Measurements from ENCODE around the gene HAL. TPM values are rescaled to one million over a fixed set of nuclear protein-coding genes. Genes with fewer than 3 reads are reported as not detected.

Gene HAL
- total RNA-seq, 2 experiments from 2014 or later, result 0.25 TPM

DNA sequence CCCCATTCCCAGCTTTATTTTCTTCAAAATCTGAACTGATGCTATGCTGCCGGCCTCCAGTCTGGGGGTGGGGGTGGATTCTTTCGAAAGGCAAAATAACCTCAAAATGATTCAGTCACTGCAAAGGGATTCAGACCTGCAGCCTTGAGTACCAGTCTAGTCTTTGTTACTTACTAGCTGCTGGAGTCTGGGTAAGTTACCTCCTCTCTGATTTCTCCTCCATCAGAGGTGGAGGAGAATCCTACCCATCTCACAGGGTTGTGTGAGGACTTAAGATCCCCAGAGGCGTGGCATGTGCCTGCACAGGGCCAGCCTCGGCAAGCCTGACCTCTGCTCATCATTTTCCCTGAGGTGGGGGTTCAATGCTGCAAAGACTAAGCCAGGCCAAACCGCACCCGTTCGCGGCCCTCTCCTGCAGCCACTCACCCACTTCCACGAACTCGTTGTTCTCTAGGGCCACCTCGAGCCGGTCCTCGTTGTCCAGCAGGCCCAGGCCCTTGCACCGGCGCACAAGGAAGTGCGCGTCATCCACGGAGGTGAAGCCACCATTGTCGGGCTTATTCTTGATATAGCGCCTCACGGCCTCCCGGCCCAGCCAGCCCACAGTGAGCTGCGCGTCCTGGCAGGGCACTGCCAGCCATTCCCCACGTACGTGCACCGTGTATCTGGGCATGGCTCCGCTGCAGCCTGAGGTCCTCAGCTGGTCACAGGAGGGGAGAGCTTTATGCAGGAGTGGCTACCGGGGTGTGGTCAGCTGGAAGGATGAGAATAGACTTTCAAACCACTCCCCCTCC is 709 bp downstream of the HAL start:
- Mint-ChIP-seq H3K9me3 (no peaks in the 10 kb centered on the region), H3K27ac (no peak overlapping the region), H3K36me3 (ENCODE audit: low read depth) (no peaks in the 10 kb centered on the region), H3K27me3 (no peaks in the 10 kb centered on the region), H3K4me3 (no peak overlapping the region), H3K4me1 (ENCODE audit: low read depth) (peaks cover 3% of the 10 kb centered on the region)
- no peak for DNase-seq
- TF ChIP-seq, protein P1, sequence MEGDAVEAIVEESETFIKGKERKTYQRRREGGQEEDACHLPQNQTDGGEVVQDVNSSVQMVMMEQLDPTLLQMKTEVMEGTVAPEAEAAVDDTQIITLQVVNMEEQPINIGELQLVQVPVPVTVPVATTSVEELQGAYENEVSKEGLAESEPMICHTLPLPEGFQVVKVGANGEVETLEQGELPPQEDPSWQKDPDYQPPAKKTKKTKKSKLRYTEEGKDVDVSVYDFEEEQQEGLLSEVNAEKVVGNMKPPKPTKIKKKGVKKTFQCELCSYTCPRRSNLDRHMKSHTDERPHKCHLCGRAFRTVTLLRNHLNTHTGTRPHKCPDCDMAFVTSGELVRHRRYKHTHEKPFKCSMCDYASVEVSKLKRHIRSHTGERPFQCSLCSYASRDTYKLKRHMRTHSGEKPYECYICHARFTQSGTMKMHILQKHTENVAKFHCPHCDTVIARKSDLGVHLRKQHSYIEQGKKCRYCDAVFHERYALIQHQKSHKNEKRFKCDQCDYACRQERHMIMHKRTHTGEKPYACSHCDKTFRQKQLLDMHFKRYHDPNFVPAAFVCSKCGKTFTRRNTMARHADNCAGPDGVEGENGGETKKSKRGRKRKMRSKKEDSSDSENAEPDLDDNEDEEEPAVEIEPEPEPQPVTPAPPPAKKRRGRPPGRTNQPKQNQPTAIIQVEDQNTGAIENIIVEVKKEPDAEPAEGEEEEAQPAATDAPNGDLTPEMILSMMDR (IDR thresholded peaks at IDR 0.05), result no peak
- intact Hi-C loops (cut with micrococcal nuclease), result loop anchor here (2.0 kb wide), 1 partner anchor 77 kb away; no protein-coding TSS in a partner anchor
- ATAC-seq, result no peak
- POLR2A ChIA-PET, result interaction anchor here (0.6 kb wide), 1 partner anchor 82 kb away, joined by 3 read pairs; no protein-coding TSS in a partner anchor
- CTCF ChIA-PET, result no interaction called here

DNA sequence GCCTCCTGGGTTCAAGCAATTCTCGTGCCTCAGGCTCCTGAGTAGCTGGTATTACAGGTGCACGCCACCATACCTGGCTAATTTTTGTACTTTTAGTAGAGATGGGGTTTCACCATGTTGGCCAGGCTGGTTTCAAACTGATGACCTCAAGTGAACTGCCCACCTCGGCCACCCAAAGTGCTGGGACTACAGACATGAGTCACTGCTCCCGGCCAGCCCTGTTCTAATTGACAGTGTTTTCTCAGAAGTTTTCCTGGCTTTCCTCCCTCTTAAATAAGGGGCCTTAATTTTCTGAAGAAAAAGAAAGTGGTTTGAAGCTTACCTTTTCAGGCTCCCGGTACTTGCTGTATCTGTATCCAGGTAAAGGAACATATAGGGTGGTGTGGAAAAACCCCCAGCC is 1.7 kb downstream of the HAL start:
- H3K4me3 Mint-ChIP-seq, result no peak overlapping the region
- H3K4me1 Mint-ChIP-seq (ENCODE audit: low read depth), result peaks cover 3% of the 10 kb centered on the region
- no peaks in the 10 kb centered on the region for H3K27me3 Mint-ChIP-seq
- no peak overlapping the region for H3K27ac Mint-ChIP-seq
- TF ChIP-seq, protein P1 (IDR thresholded peaks at IDR 0.05), result no peak
- no peaks in the 10 kb centered on the region for H3K9me3 Mint-ChIP-seq
- POLR2A ChIA-PET, result no interaction called here
- DNase-seq, result no peak
- H3K36me3 Mint-ChIP-seq (ENCODE audit: low read depth), result no peaks in the 10 kb centered on the region
- no peak for ATAC-seq
- CTCF ChIA-PET, result no interaction called here
- intact Hi-C loops (cut with micrococcal nuclease), result no loop called here

DNA sequence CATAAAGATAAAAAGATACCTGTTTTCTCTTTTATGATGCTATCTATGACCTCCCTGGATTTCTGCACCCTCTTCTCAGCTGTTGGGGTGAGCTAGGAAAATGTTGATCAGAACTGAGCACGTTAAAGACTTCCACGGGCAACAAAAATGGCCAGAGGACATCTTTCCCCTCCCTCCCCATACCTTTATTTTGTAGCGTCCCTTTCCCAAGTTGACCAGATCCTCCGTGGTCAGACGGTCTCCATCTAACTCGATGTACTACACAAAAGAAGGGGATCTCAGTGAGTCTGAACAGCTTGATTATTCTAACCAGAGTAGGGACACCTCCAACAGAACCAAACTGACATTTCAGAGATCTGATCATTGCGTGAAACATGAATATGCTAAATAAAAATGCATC is 2.2 kb downstream of the HAL start:
- no peaks in the 10 kb centered on the region for H3K9me3 Mint-ChIP-seq
- ChIA-PET POLR2A (no interaction called here), CTCF (no interaction called here)
- no peak overlapping the region for H3K27ac Mint-ChIP-seq
- H3K27me3 Mint-ChIP-seq, result no peaks in the 10 kb centered on the region
- intact Hi-C loops (cut with micrococcal nuclease), result no loop called here
- peaks cover 2% of the 10 kb centered on the region for H3K4me1 Mint-ChIP-seq (ENCODE audit: low read depth)
- H3K4me3 Mint-ChIP-seq, result no peak overlapping the region
- ATAC-seq (no peak), DNase-seq (no peak)
- TF ChIP-seq, protein P1 (IDR thresholded peaks at IDR 0.05), result no peak
- H3K36me3 Mint-ChIP-seq (ENCODE audit: low read depth), result no peaks in the 10 kb centered on the region

DNA sequence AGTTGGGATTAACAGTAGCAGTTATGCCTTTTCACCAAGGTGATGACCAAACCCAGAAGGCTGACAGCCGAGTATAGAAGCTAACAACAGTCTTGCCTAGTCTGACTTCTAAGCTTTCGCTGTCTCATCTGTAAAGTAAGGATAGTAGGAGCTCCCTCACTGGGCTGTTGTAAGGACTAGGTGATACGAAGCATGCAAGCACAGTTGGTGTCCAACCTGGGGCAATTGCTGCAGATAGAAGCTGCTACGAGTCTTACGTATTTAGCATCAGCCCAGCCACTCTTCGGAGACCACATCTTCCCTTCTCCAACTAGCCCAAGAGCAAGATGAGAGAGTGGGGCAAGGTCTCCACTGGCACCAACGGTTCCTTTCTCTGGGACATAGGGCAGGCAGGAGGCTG is 6.0 kb downstream of the HAL start:
- ChIA-PET POLR2A (interaction anchor here (0.6 kb wide), 1 partner anchor 38 kb away, joined by 3 read pairs; no protein-coding TSS in a partner anchor), CTCF (interaction anchor here (0.8 to 3.9 kb wide), 4 partner anchors 8 to 121 kb away, joined by 3 to 27 read pairs (median 6); no protein-coding TSS in a partner anchor)
- intact Hi-C loops (cut with micrococcal nuclease), result no loop called here

More for the DNA sequence above, 6.0 kb downstream of the HAL start:
- H3K4me1 Mint-ChIP-seq (ENCODE audit: low read depth), result no peaks in the 10 kb centered on the region
- DNase-seq (no peak), ATAC-seq (no peak)
- TF ChIP-seq, protein P1 (IDR thresholded peaks at IDR 0.05), result no peak
- H3K27me3 Mint-ChIP-seq, result no peaks in the 10 kb centered on the region
- H3K9me3 Mint-ChIP-seq, result no peaks in the 10 kb centered on the region
- H3K36me3 Mint-ChIP-seq (ENCODE audit: low read depth), result no peaks in the 10 kb centered on the region
- H3K4me3 Mint-ChIP-seq, result no peak overlapping the region
- H3K27ac Mint-ChIP-seq, result no peak overlapping the region

Measured in activated CD8-positive, alpha-beta T cell treated with anti-CD3 and anti-CD28 coated beads for 36 hours (primary cell).